CD14-positive monocyte (primary cell): ENCODE measurements around the gene RAB1A. TPM values are rescaled to one million over a fixed set of nuclear protein-coding genes. Genes with fewer than 3 reads are reported as not detected.

Experiments
- DNase-seq, 3 donors: peaks; one replicate each; pipeline ENCODE4 v3.0.0-alpha.2; 2011 to 2022
- H2AFZ ChIP-seq: 2 replicates; pipeline ENCODE4 v1.6.0; 2012; ENCODE audit warnings: mild to moderate bottlenecking, low read depth, low read length, inconsistent platforms; ENCODE audit not compliant: insufficient read depth, poor library complexity, severe bottlenecking
- H3K27ac ChIP-seq, 2 donors: 1 replicate in 1 of 2; 2 replicates in 1 of 2; pipeline ENCODE4 v1.5.1; 2012 to 2013; ENCODE audit warnings: low read length in 2 of 2, control low read depth in 1 of 2, inconsistent platforms in 1 of 2, low read depth in 1 of 2, mild to moderate bottlenecking in 1 of 2
- H3K27me3 ChIP-seq, 2 donors: one replicate each; pipeline versions ENCODE4 v1.6.0 to v1.6.1; 2011 to 2013; ENCODE audit warnings: low read length in 2 of 2; ENCODE audit not compliant: control insufficient read depth in 2 of 2, insufficient read depth in 2 of 2
- H3K36me3 ChIP-seq, 2 donors: replicated peaks in 1 of 2; 1 replicate in 1 of 2; 2 replicates in 1 of 2; pipeline versions ENCODE4 v1.5.1 to v1.6.1; 2012 to 2013; ENCODE audit warnings: low read length in 2 of 2, control low read depth in 1 of 2, inconsistent platforms in 1 of 2, mild to moderate bottlenecking in 1 of 2; ENCODE audit not compliant: insufficient read depth in 2 of 2, control insufficient read depth in 1 of 2
- H3K4me1 ChIP-seq, 2 donors: 1 replicate in 1 of 2; 2 replicates in 1 of 2; pipeline versions ENCODE4 v1.5.1 to v1.6.1; 2012 to 2013; ENCODE audit warnings: low read length in 2 of 2, control low read depth in 1 of 2, inconsistent platforms in 1 of 2, mild to moderate bottlenecking in 1 of 2, moderate library complexity in 1 of 2; ENCODE audit not compliant: insufficient read depth in 2 of 2, control insufficient read depth in 1 of 2
- H3K4me2 ChIP-seq: replicated peaks from 2 replicates; pipeline ENCODE3; 2012; ENCODE audit warnings: low read length, moderate library complexity, mild to moderate bottlenecking; ENCODE audit not compliant: poor library complexity, severe bottlenecking; ENCODE audit errors: extremely low read depth
- H3K4me3 ChIP-seq, 3 experiments: fragments of 200-600 bp in 1 of 3; sonication (generic) in 1 of 3; replicated peaks in 1 of 3; 1 replicate in 2 of 3; 2 replicates in 1 of 3; pipeline ENCODE4 v1.5.1; 2011 to 2013; ENCODE audit warnings: low read length in 3 of 3, mild to moderate bottlenecking in 3 of 3, control low read depth in 2 of 3, low read depth in 2 of 3, inconsistent platforms in 1 of 3, moderate library complexity in 1 of 3
- H3K79me2 ChIP-seq: 2 replicates; pipeline ENCODE4 v1.6.0; 2012; ENCODE audit warnings: mild to moderate bottlenecking, control low read depth, inconsistent platforms, low read length, moderate library complexity; ENCODE audit not compliant: insufficient read depth
- H3K9ac ChIP-seq: 2 replicates; pipeline ENCODE4 v1.6.0; 2017; ENCODE audit warnings: low read length, mild to moderate bottlenecking; ENCODE audit not compliant: insufficient read depth, poor library complexity, severe bottlenecking
- H3K9me3 ChIP-seq, 2 donors: replicated peaks in 1 of 2; 1 replicate in 1 of 2; 2 replicates in 1 of 2; pipeline versions ENCODE4 v1.5.1 to v1.6.1; 2012 to 2013; ENCODE audit warnings: low read length in 2 of 2, control low read depth in 1 of 2; ENCODE audit not compliant: control insufficient read depth in 1 of 2, insufficient read depth in 1 of 2
- H4K20me1 ChIP-seq: 2 replicates; pipeline ENCODE4 v1.6.0; 2012; ENCODE audit warnings: mild to moderate bottlenecking, low read length, control low read depth, moderate library complexity; ENCODE audit not compliant: insufficient read depth
- H3K27ac Mint-ChIP-seq, 7 donors: one replicate each; pipeline ENCODE4 v1.8.0; 2020; ENCODE audit warnings: mild to moderate bottlenecking in 7 of 7, mixed read lengths in 7 of 7, moderate library complexity in 6 of 7, inconsistent platforms in 2 of 7
- H3K27me3 Mint-ChIP-seq, 3 donors: one replicate each; pipeline ENCODE4 v1.8.0; 2021 to 2022; ENCODE audit warnings: low read depth in 3 of 3, mild to moderate bottlenecking in 3 of 3, mixed read lengths in 3 of 3, moderate library complexity in 3 of 3, inconsistent platforms in 1 of 3
- H3K36me3 Mint-ChIP-seq, 2 donors: one replicate each; pipeline ENCODE4 v1.8.0; 2020; ENCODE audit warnings: mixed read lengths in 2 of 2, inconsistent platforms in 1 of 2, mild to moderate bottlenecking in 1 of 2
- H3K4me1 Mint-ChIP-seq: one replicate; pipeline ENCODE4 v1.8.0; 2020; ENCODE audit warnings: mild to moderate bottlenecking, mixed read lengths
- H3K4me3 Mint-ChIP-seq, 2 donors: one replicate each; pipeline ENCODE4 v1.8.0; 2020; ENCODE audit warnings: mild to moderate bottlenecking in 2 of 2, mixed read lengths in 2 of 2, moderate library complexity in 1 of 2
- H3K9me3 Mint-ChIP-seq, 7 donors: one replicate each; pipeline ENCODE4 v1.8.0; 2020 to 2022; ENCODE audit warnings: mixed read lengths in 7 of 7, mild to moderate bottlenecking in 6 of 7, moderate library complexity in 6 of 7, inconsistent platforms in 2 of 7
- WGBS: methylation state at CpG from one replicate; pipeline ENCODE4 v1.1.5; 2013; ENCODE audit warnings: missing lambda C conversion rate; ENCODE audit not compliant: insufficient coverage; 5-methylcytosine and 5-hydroxymethylcytosine counted together
- intact Hi-C, 2 donors: fragments of 100-400 bp; cut with micrococcal nuclease; formaldehyde crosslinking; loops; one replicate each; pipeline versions ENCODE4 v1.15.0 to v1.15.1; 2023
- polyA plus RNA-seq, 3 donors: library from polyadenylated mRNA; depleted of rRNA in 1 of 3; unstranded in 2 of 3; stranded (reverse) in 1 of 3; fragments of 300-500 nt in 2 of 3; fragments of >200 nt in 1 of 3; fragmentation: Illumina TruSeq in 2 of 3; gene quantifications; 1 replicate in 2 of 3; 2 replicates in 1 of 3; pipeline ENCODE4 v1.2.3, GENCODE V29; 2012 to 2021
- TF ChIP-seq, protein P1 (sequence below): fragments of 200-600 bp; IDR thresholded peaks from one replicate; pipeline ENCODE4 v1.8.0; 2022; ENCODE audit warnings: antibody characterized with exemption, mild to moderate bottlenecking

RAB1A gene
- polyA plus RNA-seq, 3 donors: 106 to 124 (median 110) TPM

DNA sequence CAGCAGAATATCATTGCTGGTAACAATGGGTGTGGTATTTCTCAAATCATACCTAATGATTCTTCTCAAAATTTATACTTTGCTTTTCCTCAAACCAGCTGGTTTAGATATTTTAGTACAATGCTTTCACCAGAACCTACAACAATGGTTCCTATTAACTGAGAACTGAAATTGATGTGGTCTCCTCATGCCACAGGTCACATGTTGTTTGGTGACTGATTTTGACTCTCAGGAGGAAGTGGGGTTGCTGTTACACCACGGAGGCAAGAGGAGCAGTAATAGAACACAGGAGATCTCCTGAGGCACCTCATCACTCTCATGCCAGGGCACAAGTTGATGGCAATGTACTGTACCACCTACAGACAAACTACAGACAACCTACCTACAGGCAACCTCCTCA, 76.7 kb downstream of the RAB1A start:
- Histone ChIP-seq H3K36me3 (no peaks in the 10 kb centered on the region), H3K79me2 (peaks cover 26% of the 10 kb centered on the region), H3K27me3 (no peaks in the 10 kb centered on the region), H3K27ac (peak overlapping the region; percentile 15 to 57), H3K4me3 (peak overlapping the region in 1 of 3 experiments; percentile 17), H2AFZ (no peak overlapping the region), H3K9ac (no peak overlapping the region), H3K9me3 (no peaks in the 10 kb centered on the region), H3K4me2 (peak overlapping the region; percentile 4), H3K4me1 (peaks cover 44 to 53% of the 10 kb centered on the region in 2 donors), H4K20me1 (no peaks in the 10 kb centered on the region)
- Mint-ChIP-seq H3K27me3 (peaks cover 0 to 2% (median 1%) of the 10 kb centered on the region in 3 donors), H3K4me3 (peak overlapping the region in 1 of 2 donors; percentile 65), H3K27ac (peak overlapping the region; percentile 54 to 85 (median 78)), H3K36me3 (peaks cover 0 to 12% of the 10 kb centered on the region in 2 donors), H3K9me3 (peaks cover 0 to 5% (median 2%) of the 10 kb centered on the region in 7 donors), H3K4me1 (peaks cover 52% of the 10 kb centered on the region)
- DNase-seq: peak; percentile 69 to 83 (median 73)
- TF ChIP-seq, protein P1, sequence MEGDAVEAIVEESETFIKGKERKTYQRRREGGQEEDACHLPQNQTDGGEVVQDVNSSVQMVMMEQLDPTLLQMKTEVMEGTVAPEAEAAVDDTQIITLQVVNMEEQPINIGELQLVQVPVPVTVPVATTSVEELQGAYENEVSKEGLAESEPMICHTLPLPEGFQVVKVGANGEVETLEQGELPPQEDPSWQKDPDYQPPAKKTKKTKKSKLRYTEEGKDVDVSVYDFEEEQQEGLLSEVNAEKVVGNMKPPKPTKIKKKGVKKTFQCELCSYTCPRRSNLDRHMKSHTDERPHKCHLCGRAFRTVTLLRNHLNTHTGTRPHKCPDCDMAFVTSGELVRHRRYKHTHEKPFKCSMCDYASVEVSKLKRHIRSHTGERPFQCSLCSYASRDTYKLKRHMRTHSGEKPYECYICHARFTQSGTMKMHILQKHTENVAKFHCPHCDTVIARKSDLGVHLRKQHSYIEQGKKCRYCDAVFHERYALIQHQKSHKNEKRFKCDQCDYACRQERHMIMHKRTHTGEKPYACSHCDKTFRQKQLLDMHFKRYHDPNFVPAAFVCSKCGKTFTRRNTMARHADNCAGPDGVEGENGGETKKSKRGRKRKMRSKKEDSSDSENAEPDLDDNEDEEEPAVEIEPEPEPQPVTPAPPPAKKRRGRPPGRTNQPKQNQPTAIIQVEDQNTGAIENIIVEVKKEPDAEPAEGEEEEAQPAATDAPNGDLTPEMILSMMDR: no peak
- intact Hi-C loops: no loop called here
- no CpG with 5 or more reads among the region's 1 CpG for WGBS

DNA sequence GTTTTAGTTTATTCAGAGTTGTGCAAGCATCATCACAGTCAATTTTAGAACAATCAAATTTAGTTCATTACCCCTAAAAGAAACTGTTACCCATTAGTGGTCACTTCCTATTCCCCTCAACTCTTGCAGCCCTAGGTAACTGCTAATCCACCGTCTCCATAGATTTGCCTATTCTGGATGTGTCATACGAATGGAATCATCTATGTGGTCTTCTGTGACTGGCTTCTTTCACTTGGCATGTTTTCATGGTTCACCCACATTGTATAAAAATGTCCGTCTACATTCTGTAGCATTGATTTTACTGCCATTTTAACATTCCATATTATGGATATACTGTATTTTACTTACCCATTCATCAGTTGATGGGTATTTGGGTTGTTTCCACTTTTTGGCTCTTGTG, 79.0 kb downstream of the RAB1A start:
- Histone ChIP-seq H3K9me3 (peaks cover 0 to 5% of the 10 kb centered on the region in 2 donors), H3K9ac (no peak overlapping the region), H3K4me2 (no peak overlapping the region), H3K27me3 (no peaks in the 10 kb centered on the region), H3K4me1 (peaks cover 33 to 37% of the 10 kb centered on the region in 2 donors), H4K20me1 (no peaks in the 10 kb centered on the region), H3K79me2 (peaks cover 21% of the 10 kb centered on the region), H2AFZ (no peak overlapping the region), H3K27ac (no peak overlapping the region), H3K4me3 (no peak overlapping the region), H3K36me3 (peaks cover 0 to 9% of the 10 kb centered on the region in 2 donors)
- TF ChIP-seq, protein P1: no peak
- Mint-ChIP-seq H3K27me3 (peaks cover 0 to 2% (median 0%) of the 10 kb centered on the region in 3 donors), H3K4me3 (no peak overlapping the region), H3K36me3 (peaks cover 14 to 22% of the 10 kb centered on the region in 2 donors), H3K9me3 (peaks cover 0 to 7% (median 3%) of the 10 kb centered on the region in 7 donors), H3K4me1 (peaks cover 38% of the 10 kb centered on the region), H3K27ac (no peak overlapping the region)
- DNase-seq: no peak
- intact Hi-C loops: no loop called here
- 100% methylated on average over 1 of the region's 3 CpGs for WGBS
